Measurements from ENCODE around the gene MACROD2.

Gene MACROD2

GRCh38 chr20:15296422-15296821, 1301.1 kb downstream of the MACROD2 start:
- ChIA-PET CTCF (no interaction called here), POLR2A (no interaction called here)
- no peak for TF ChIP-seq CTCF (IDR thresholded peaks at IDR 0.05; ENCODE audit: insufficient read depth, low read length, missing control alignments)
- no peak for DNase-seq (ENCODE audit: low read depth, low spot score)
- H3K4me3 ChIP-seq (ENCODE audit: low read depth, low read length) = no peak overlapping the region

GRCh38 chr20:15297059-15297875, 1302.0 kb downstream of the MACROD2 start:
- CTCF ChIA-PET = no interaction called here
- POLR2A ChIA-PET = no interaction called here
- no peak overlapping the region for H3K4me3 ChIP-seq (ENCODE audit: low read depth, low read length)
- no peak for DNase-seq (ENCODE audit: low read depth, low spot score)
- no peak for TF ChIP-seq CTCF (IDR thresholded peaks at IDR 0.05; ENCODE audit: insufficient read depth, low read length, missing control alignments)

GRCh38 chr20:15302075-15302474, 1306.8 kb downstream of the MACROD2 start:
- ChIA-PET CTCF (no interaction called here), POLR2A (no interaction called here)
- no peak for DNase-seq (ENCODE audit: low read depth, low spot score)

GRCh38 chr20:15310361-15310760, 1315.0 kb downstream of the MACROD2 start:
- CTCF ChIA-PET = no interaction called here

More at GRCh38 chr20:15302075-15302474, 1306.8 kb downstream of the MACROD2 start:
- no peak overlapping the region for H3K4me3 ChIP-seq (ENCODE audit: low read depth, low read length)
- no peak for TF ChIP-seq CTCF (IDR thresholded peaks at IDR 0.05; ENCODE audit: insufficient read depth, low read length, missing control alignments)

GRCh38 chr20:15316556-15316955, 1321.2 kb downstream of the MACROD2 start:
- H3K4me3 ChIP-seq (ENCODE audit: low read depth, low read length) = no peak overlapping the region
- no peak for TF ChIP-seq CTCF (IDR thresholded peaks at IDR 0.05; ENCODE audit: insufficient read depth, low read length, missing control alignments)
- CTCF ChIA-PET = no interaction called here
- DNase-seq (ENCODE audit: low read depth, low spot score) = no peak
- POLR2A ChIA-PET = no interaction called here

More at GRCh38 chr20:15310361-15310760, 1315.0 kb downstream of the MACROD2 start:
- no peak overlapping the region for H3K4me3 ChIP-seq (ENCODE audit: low read depth, low read length)
- TF ChIP-seq CTCF (IDR thresholded peaks at IDR 0.05; ENCODE audit: insufficient read depth, low read length, missing control alignments) = no peak
- no peak for DNase-seq (ENCODE audit: low read depth, low spot score)
- POLR2A ChIA-PET = no interaction called here

- no peak overlapping the region for H3K4me3 ChIP-seq (ENCODE audit: low read depth, low read length)
- POLR2A ChIA-PET = no interaction called here
- no peak for TF ChIP-seq CTCF (IDR thresholded peaks at IDR 0.05; ENCODE audit: insufficient read depth, low read length, missing control alignments)
- no peak for DNase-seq (ENCODE audit: low read depth, low spot score)
- CTCF ChIA-PET = no interaction called here
These were observed 1322.4 kb downstream of the MACROD2 start for GRCh38 chr20:15317546-15318232.
